ENCODE measurements around the gene ACOXL. TPM values are rescaled to one million over a fixed set of nuclear protein-coding genes. Genes with fewer than 3 reads are reported as not detected.
A peak's percentile ranks its signal among the peaks of the same experiment; 100 is the strongest.
"Not testable (repeated sequence)": the region's sequence is repeated elsewhere in the genome, so short reads cannot be mapped to it uniquely, and the experiment has no call there.

ACOXL gene
- total RNA-seq, 2 experiments from 2014 or later, result not detected

DNA sequence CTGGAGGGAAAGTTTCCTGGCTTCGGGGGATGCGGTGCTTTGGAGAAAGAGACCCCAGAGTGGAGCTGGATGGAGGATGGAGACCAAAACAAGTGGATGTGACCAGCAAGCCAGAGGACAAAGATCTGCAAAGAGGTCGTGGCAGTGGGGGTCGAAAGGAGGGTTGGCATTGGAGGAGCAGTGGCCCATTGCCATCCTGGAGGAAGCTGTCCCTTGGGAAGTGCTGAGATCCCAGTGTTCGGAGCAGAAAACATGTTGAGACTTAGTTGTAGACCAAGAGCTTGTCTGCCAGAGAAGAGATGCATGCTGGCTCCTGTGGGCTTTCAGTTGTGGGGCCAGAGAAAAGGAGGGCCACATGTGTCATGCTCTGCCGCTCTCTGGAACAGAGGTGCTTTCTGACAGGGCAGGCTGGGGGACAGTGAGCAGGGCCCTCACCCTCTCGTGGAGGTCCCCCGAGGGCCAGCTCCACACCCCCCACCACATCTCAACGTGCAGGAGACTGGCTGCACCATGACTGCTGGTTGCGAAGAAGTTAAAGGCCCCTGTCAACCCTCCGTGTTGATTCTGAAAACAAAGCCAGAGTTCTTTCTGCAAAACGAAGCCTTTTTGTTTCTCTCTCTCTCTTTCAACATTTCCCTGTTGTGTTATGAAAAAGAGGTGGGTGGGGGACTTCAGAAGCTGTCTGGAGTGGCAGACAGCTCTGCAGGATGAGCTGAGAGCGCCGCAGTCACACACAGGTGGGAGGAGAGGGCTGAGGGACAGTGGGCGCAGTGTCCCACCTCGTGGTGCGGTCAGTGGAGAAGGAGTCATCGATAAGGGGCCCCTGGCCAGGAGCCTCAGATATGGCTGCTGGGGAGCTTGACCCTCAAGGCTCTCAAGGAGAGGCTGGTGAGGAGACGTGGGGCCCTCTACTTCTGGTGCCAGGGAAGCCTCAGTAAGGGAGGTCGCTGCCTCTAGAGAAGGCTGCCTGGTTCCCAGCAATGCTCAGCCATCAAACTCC is 310.7 kb downstream of the ACOXL start:
- Mint-ChIP-seq H3K4me1 (peaks cover 3% of the 10 kb centered on the region), H3K4me3 (no peak overlapping the region), H3K36me3 (peaks cover 3% of the 10 kb centered on the region), H3K9me3 (peaks cover 6% of the 10 kb centered on the region), H3K27me3 (peaks cover 15% of the 10 kb centered on the region), H3K27ac (no peak overlapping the region)
- ATAC-seq (ENCODE audit: low read depth), result peak; percentile 22
- no peak for DNase-seq
- POLR2A ChIA-PET, result no interaction called here

- ATAC-seq (ENCODE audit: low read depth) (no peak), DNase-seq (no peak)
- Mint-ChIP-seq H3K36me3 (peaks cover 4% of the 10 kb centered on the region), H3K4me1 (peaks cover 4% of the 10 kb centered on the region), H3K4me3 (no peak overlapping the region), H3K9me3 (peaks cover 6% of the 10 kb centered on the region), H3K27me3 (peaks cover 13% of the 10 kb centered on the region), H3K27ac (no peak overlapping the region)
- POLR2A ChIA-PET, result no interaction called here
Observed at GRCh38 chr2:111044066-111044465, 311.7 kb downstream of the ACOXL start.

DNA sequence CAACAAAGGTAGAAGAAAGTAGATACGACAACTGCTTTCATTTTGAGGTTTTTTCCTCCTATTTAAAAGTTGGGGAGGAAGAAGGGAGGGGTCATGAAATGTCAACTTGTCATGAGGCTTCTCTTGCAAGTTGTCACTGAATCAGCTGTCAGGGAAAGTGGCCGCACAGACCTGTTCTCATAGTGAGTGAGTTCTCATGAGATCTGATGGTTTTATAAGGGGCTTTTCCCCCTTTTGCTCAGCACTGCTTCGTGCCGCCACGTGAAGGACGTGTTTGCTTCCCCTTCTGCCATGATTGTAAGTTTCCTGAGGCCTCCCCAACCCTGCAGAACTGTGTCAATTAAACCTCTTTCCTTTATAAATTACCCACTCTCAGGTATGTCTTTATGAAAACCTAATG is 312.9 kb downstream of the ACOXL start:
- H3K36me3 Mint-ChIP-seq; H3K27ac Mint-ChIP-seq; DNase-seq; H3K27me3 Mint-ChIP-seq; H3K4me3 Mint-ChIP-seq; H3K9me3 Mint-ChIP-seq; ATAC-seq (ENCODE audit: low read depth); POLR2A ChIA-PET: not testable (repeated sequence)
- H3K4me1 Mint-ChIP-seq, result peaks cover 12% of the 10 kb centered on the region

DNA sequence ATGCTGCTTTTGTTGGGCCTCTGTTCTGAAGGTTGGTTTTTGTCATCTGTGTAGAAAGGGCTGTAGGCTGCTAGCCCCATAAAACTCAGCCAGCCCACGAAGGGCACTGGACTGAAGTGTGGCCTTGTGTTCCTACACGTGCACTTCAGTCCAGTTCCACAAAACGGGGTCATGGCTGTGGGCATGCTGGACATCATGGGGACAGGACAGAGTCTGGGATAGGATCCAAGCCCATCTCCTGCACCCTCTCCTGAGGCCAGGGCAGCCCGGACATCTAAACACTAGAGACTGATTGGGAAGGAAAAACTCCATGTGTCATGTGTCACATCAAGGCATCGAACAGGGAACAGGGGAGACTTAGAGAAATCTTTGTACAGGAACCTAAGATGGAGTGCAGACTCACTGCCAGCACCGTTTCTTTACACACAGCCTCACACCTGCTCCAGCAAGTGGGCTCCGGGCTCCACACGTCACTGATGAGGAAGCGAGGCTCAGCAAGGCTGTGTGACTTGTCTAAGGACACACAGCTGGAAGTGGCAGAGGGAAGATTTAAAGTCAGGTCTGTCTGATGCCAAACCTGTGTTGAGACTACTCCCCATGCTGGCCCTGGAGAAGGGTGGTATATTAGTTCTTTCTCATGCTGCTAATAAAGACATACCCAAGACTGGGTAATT is 313.5 kb downstream of the ACOXL start:
- Mint-ChIP-seq H3K9me3 (peaks cover 6% of the 10 kb centered on the region), H3K4me1 (peaks cover 19% of the 10 kb centered on the region), H3K27ac (no peak overlapping the region), H3K36me3 (peaks cover 4% of the 10 kb centered on the region), H3K4me3 (no peak overlapping the region), H3K27me3 (peaks cover 7% of the 10 kb centered on the region)
- POLR2A ChIA-PET, result no interaction called here
- ATAC-seq (ENCODE audit: low read depth) (no peak), DNase-seq (no peak)

DNA sequence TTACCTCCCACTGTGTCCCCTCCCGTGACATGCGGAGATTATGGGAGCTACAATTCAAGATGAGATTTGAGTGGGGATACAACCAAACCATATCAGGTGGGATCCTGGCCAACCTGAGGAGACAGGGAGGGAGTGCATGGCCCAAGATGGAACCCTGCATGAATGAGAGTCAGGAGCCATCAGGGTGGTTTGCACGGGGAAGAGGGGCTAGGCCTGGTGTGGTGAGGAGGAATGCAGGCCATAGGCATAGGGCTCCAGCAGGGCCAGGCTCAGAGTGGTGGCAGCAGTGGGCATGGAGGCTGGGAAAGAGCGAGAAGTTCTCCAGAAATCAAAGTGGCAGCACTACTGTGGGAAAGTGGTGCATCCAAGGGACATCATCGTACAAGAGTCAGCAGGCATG is 314.3 kb downstream of the ACOXL start:
- H3K9me3 Mint-ChIP-seq, result peaks cover 6% of the 10 kb centered on the region
- peaks cover 7% of the 10 kb centered on the region for H3K27me3 Mint-ChIP-seq
- no peak for ATAC-seq (ENCODE audit: low read depth)
- H3K36me3 Mint-ChIP-seq, result peaks cover 4% of the 10 kb centered on the region
- H3K4me1 Mint-ChIP-seq, result peaks cover 24% of the 10 kb centered on the region
- no peak for DNase-seq
- POLR2A ChIA-PET, result no interaction called here
- no peak overlapping the region for H3K4me3 Mint-ChIP-seq
- no peak overlapping the region for H3K27ac Mint-ChIP-seq

DNA sequence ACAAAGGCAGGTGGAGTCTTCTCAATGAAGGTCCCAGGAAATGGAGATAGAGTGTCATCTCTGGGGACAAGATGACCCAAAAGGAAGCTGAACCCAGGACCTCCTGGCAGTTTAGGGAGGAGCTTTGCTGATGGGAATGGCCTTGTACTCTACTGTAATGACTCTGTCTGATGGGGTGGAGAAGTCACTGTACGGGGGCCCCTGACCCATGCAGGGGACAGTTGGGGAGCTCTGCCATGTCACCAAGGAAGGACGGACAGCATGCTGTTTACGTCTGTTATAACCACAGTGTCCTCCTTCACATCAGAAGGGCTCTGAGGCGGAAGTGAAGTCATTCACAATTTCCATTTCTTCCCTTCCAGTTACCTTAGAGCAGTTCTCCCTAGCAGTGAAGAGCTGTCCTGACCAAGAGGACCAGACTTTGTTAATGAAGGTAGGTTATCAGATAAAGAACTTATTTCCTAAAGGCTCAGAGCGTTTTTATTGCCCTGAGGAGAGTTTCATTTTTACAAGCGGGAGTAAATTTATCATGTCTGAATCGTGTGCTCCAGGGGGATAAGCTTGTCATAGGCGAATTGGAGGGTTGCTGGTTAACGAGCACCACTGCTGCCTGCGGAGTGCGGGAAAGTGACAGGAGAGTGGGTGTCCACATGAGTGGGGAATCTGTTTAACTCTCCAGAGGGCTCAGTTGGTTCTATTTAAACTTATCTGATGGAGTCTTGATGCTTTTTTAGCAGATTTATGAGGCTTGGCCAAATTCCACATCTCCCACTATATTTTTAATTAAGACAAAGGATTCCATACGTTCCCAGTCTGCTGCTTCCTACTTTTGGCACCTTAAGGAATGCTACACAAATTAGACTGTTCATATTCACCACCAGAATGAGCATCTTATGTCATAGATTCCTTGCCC is 316.7 kb downstream of the ACOXL start:
- Mint-ChIP-seq H3K9me3 (peaks cover 6% of the 10 kb centered on the region), H3K27ac (no peak overlapping the region), H3K4me3 (no peak overlapping the region), H3K4me1 (peaks cover 22% of the 10 kb centered on the region), H3K36me3 (peaks cover 4% of the 10 kb centered on the region), H3K27me3 (peaks cover 7% of the 10 kb centered on the region)
- ATAC-seq (ENCODE audit: low read depth) (no peak), DNase-seq (no peak)
- POLR2A ChIA-PET, result interaction anchor here (1.1 kb wide), 1 partner anchor 72 kb away, joined by 5 read pairs; the partner anchor contains the start of gene BCL2L11

- no peak for DNase-seq
- POLR2A ChIA-PET, result interaction anchor here (1.1 kb wide), 1 partner anchor 71 kb away, joined by 5 read pairs; the partner anchor contains the start of gene BCL2L11
Observed at GRCh38 chr2:111049792-111050640, 317.6 kb downstream of the ACOXL start.

GRCh38 chr2:111050701-111051376 is 318.5 kb downstream of the ACOXL start:
- ATAC-seq (ENCODE audit: low read depth), result no peak
- Mint-ChIP-seq H3K27ac (peak overlapping the region; percentile 14), H3K36me3 (peaks cover 3% of the 10 kb centered on the region), H3K4me3 (peak overlapping the region; percentile 23), H3K4me1 (peaks cover 28% of the 10 kb centered on the region), H3K27me3 (peaks cover 8% of the 10 kb centered on the region), H3K9me3 (peaks cover 6% of the 10 kb centered on the region)
- POLR2A ChIA-PET, result no interaction called here
- DNase-seq, result no peak

More at GRCh38 chr2:111049792-111050640, 317.6 kb downstream of the ACOXL start:
- H3K4me3 Mint-ChIP-seq, result peak overlapping the region; percentile 23
- peak; percentile 46 for ATAC-seq (ENCODE audit: low read depth)
- H3K27me3 Mint-ChIP-seq, result peaks cover 8% of the 10 kb centered on the region
- H3K36me3 Mint-ChIP-seq, result peaks cover 4% of the 10 kb centered on the region
- peaks cover 22% of the 10 kb centered on the region for H3K4me1 Mint-ChIP-seq
- peak overlapping the region; percentile 14 for H3K27ac Mint-ChIP-seq
- H3K9me3 Mint-ChIP-seq, result peaks cover 6% of the 10 kb centered on the region

DNA sequence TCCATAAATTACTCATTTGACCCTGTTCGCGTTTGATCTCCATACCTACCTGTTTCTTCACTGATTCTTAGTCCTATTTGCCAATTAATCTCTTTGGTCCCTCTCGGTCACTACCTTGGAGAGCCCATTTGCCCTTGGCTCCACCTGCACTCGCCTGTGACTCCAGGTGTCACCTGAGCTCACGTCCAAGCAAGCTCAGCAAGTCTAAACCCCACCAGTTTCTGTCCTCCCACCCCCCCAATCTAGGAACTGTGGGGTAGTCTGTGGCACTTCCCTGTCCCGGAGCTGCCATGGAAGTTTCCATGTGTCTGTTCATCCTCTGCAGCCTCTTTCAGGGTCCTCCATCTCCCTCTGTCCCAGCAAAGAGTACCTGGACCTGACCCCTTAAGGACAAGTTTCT is 320.2 kb downstream of the ACOXL start:
- H3K9me3 Mint-ChIP-seq, result peaks cover 1% of the 10 kb centered on the region

DNA sequence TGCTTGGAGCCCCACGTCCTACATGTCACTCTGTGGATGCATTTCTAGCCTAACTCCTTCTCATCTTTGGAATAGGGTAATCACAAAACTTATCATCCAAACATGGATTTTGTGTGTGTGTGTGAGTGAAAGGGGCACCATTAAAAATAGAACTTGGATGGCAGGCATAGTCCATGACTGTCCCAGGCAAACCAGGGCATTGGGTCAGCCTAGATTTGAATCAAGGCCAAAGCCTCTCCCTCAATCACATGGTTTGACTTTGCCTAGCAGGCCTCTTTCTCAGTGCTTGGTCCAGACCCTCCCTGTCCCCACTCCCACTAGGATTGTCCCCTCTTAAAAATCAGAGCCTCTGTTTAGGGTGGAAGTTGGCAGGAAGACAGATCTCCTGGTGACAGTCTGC is 320.9 kb downstream of the ACOXL start:
- DNase-seq, result no peak
- no peaks in the 10 kb centered on the region for H3K36me3 Mint-ChIP-seq
- H3K27me3 Mint-ChIP-seq, result peaks cover 2% of the 10 kb centered on the region
- H3K27ac Mint-ChIP-seq, result no peak overlapping the region
- ATAC-seq (ENCODE audit: low read depth), result no peak
- H3K4me1 Mint-ChIP-seq, result peaks cover 28% of the 10 kb centered on the region
- POLR2A ChIA-PET, result no interaction called here
- H3K9me3 Mint-ChIP-seq, result no peaks in the 10 kb centered on the region
- H3K4me3 Mint-ChIP-seq, result no peak overlapping the region

More for the DNA sequence above, 320.2 kb downstream of the ACOXL start:
- Mint-ChIP-seq H3K27me3 (peaks cover 7% of the 10 kb centered on the region), H3K36me3 (peaks cover 2% of the 10 kb centered on the region), H3K4me3 (no peak overlapping the region), H3K27ac (no peak overlapping the region), H3K4me1 (peaks cover 28% of the 10 kb centered on the region)
- DNase-seq (no peak), ATAC-seq (ENCODE audit: low read depth) (no peak)
- POLR2A ChIA-PET, result no interaction called here

- Mint-ChIP-seq H3K4me1 (peaks cover 28% of the 10 kb centered on the region), H3K9me3 (no peaks in the 10 kb centered on the region), H3K27me3 (peaks cover 2% of the 10 kb centered on the region), H3K27ac (no peak overlapping the region), H3K4me3 (no peak overlapping the region), H3K36me3 (no peaks in the 10 kb centered on the region)
- ATAC-seq (ENCODE audit: low read depth), result no peak
- POLR2A ChIA-PET, result no interaction called here
- DNase-seq, result no peak
Observed at GRCh38 chr2:111053825-111054515, 321.6 kb downstream of the ACOXL start.

Data from activated naive CD8-positive, alpha-beta T cell treated with anti-CD3 and anti-CD28 coated beads, Interleukin-2, amount 10 ng/mL, durations not matched to agents 7 days and 5 days (primary cell).